Fibroblast of lung (primary cell): ENCODE measurements around the gene PSMB5. TPM values are rescaled to one million over a fixed set of nuclear protein-coding genes. Genes with fewer than 3 reads are reported as not detected.
A peak's percentile ranks its signal among the peaks of the same experiment; 100 is the strongest.

Experiments
- DNase-seq, 2 donors: peaks; one replicate each; pipeline versions ENCODE4 v3.0.0 to v3.0.0-alpha.2; 2010; ENCODE audit warnings: low read depth in 2 of 2
- H2AFZ ChIP-seq: 2 replicates; pipeline ENCODE4 v1.5.1; 2012; ENCODE audit warnings: low read length, control low read depth, inconsistent platforms
- H3K27ac ChIP-seq: 2 replicates; pipeline ENCODE4 v1.5.1; 2011; ENCODE audit warnings: low read length, control low read depth; ENCODE audit not compliant: insufficient read depth
- H3K27me3 ChIP-seq: 2 replicates; pipeline ENCODE4 v1.5.1; 2011; ENCODE audit warnings: mild to moderate bottlenecking, low read length; ENCODE audit not compliant: control insufficient read depth, insufficient read depth
- H3K36me3 ChIP-seq: 2 replicates; pipeline ENCODE4 v1.5.1; 2011; ENCODE audit warnings: low read length; ENCODE audit not compliant: control insufficient read depth, insufficient read depth
- H3K4me1 ChIP-seq: 2 replicates; pipeline ENCODE4 v1.5.1; 2011; ENCODE audit warnings: low read length; ENCODE audit not compliant: control insufficient read depth, insufficient read depth; ENCODE audit errors: extremely low read depth
- H3K4me2 ChIP-seq: 2 replicates; pipeline ENCODE4 v1.5.1; 2011; ENCODE audit warnings: low read length, control low read depth; ENCODE audit not compliant: insufficient read depth; ENCODE audit errors: extremely low read depth
- H3K4me3 ChIP-seq, 4 experiments: fragments of 200-600 bp in 1 of 4; sonication (generic) in 1 of 4; replicated peaks in 1 of 4; 2 replicates each; pipeline ENCODE4 v1.5.1; 2011 to 2016; ENCODE audit warnings: low read length in 4 of 4, low read depth in 3 of 4, mild to moderate bottlenecking in 3 of 4, control low read depth in 2 of 4, inconsistent platforms in 1 of 4, mixed read lengths in 1 of 4; ENCODE audit not compliant: insufficient read depth in 1 of 4; ENCODE audit errors: control extremely low read depth in 1 of 4
- H3K79me2 ChIP-seq: 2 replicates; pipeline ENCODE4 v1.5.1; 2012; ENCODE audit warnings: mild to moderate bottlenecking, low read length, inconsistent platforms; ENCODE audit not compliant: control insufficient read depth, insufficient read depth
- H3K9ac ChIP-seq: 2 replicates; pipeline ENCODE4 v1.5.1; 2011; ENCODE audit warnings: mild to moderate bottlenecking, low read length, control low read depth; ENCODE audit not compliant: insufficient read depth
- H3K9me3 ChIP-seq: 2 replicates; pipeline ENCODE4 v1.5.1; 2012; ENCODE audit warnings: low read depth, low read length; ENCODE audit not compliant: control insufficient read depth, insufficient read depth
- H4K20me1 ChIP-seq: 2 replicates; pipeline ENCODE4 v1.5.1; 2011; ENCODE audit warnings: low read length; ENCODE audit not compliant: control insufficient read depth, insufficient read depth; ENCODE audit errors: extremely low read depth
- EZH2 ChIP-seq: IDR thresholded peaks from 2 replicates; pipeline ENCODE4 v1.5.1; 2012; ENCODE audit warnings: low read length, control low read depth, mild to moderate bottlenecking; ENCODE audit errors: missing control alignments
- polyA plus RNA-seq, 2 donors: library from polyadenylated mRNA; depleted of rRNA in 1 of 2; stranded (reverse) in 1 of 2; unstranded in 1 of 2; fragments of >200 nt; gene quantifications; 2 replicates each; pipeline ENCODE4 v1.2.1, GENCODE V29; 2011 to 2012; ENCODE audit warnings: missing spikeins in 1 of 2
- total RNA-seq: library from RNA; depleted of rRNA; stranded (reverse); fragments of >200 nt; gene quantifications from 2 replicates; pipeline ENCODE4 v1.2.1, GENCODE V29; 2014
- TF ChIP-seq, protein P1 (sequence below), 2 donors: IDR thresholded peaks in 1 of 2; conservative IDR thresholded peaks in 1 of 2; 1 replicate in 1 of 2; 2 replicates in 1 of 2; pipeline ENCODE4 v1.5.1; 2011 to 2012; ENCODE audit warnings: low read length in 2 of 2, control low read depth in 1 of 2, inconsistent platforms in 1 of 2, low read depth in 1 of 2, mild to moderate bottlenecking in 1 of 2

PSMB5 gene
- total and polyA plus RNA-seq, 2 donors (not counting 1 experiment from before 2014, with no cell fraction given), result 166 to 237 TPM

DNA sequence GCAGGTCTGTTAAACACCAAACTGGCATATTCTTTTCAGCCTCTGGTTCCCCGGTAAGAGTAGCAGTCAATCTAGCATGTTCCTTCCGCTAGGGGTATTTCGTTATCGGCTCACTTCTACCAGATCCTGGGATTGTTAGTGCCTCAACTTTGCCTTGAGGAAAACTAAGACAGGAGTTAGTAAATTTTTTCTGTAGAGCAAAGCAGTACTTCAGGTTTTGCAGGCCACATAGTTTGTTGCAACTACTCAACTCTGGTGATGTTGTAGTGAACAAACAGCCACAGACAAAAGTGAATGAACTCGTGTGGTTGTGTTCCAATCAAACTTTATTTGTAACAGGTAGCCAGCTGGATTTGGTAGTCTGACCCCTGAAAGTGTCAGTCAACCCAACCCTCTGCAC lies 28.9 kb upstream of the PSMB5 start:
- Histone ChIP-seq H3K79me2 (peaks cover 40% of the 10 kb centered on the region), H3K27ac (no peak overlapping the region), H3K27me3 (no peaks in the 10 kb centered on the region), H4K20me1 (no peaks in the 10 kb centered on the region), H3K36me3 (peaks cover 48% of the 10 kb centered on the region), H3K9ac (no peak overlapping the region), H3K9me3 (no peaks in the 10 kb centered on the region), H3K4me1 (peaks cover 19% of the 10 kb centered on the region), H3K4me2 (no peak overlapping the region), H3K4me3 (no peak overlapping the region), H2AFZ (no peak overlapping the region)
- TF ChIP-seq EZH2, result no peak
- TF ChIP-seq, protein P1, sequence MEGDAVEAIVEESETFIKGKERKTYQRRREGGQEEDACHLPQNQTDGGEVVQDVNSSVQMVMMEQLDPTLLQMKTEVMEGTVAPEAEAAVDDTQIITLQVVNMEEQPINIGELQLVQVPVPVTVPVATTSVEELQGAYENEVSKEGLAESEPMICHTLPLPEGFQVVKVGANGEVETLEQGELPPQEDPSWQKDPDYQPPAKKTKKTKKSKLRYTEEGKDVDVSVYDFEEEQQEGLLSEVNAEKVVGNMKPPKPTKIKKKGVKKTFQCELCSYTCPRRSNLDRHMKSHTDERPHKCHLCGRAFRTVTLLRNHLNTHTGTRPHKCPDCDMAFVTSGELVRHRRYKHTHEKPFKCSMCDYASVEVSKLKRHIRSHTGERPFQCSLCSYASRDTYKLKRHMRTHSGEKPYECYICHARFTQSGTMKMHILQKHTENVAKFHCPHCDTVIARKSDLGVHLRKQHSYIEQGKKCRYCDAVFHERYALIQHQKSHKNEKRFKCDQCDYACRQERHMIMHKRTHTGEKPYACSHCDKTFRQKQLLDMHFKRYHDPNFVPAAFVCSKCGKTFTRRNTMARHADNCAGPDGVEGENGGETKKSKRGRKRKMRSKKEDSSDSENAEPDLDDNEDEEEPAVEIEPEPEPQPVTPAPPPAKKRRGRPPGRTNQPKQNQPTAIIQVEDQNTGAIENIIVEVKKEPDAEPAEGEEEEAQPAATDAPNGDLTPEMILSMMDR (conservative IDR thresholded peaks at IDR 0.05 in 1 of 2, IDR thresholded peaks at IDR 0.05 in 1 of 2; ENCODE audit: low read depth in 1 of 2, low read length in 2 of 2), result no peak
- DNase-seq, result no peak

GRCh38 chr14:23062002-23062401 lies 27.3 kb upstream of the PSMB5 start:
- no peak overlapping the region for H3K4me3 ChIP-seq
- peaks cover 37% of the 10 kb centered on the region for H3K36me3 ChIP-seq
- peak overlapping the region; percentile 28 for H3K4me2 ChIP-seq
- H2AFZ ChIP-seq, result no peak overlapping the region
- H4K20me1 ChIP-seq, result no peaks in the 10 kb centered on the region
- no peaks in the 10 kb centered on the region for H3K27me3 ChIP-seq
- no peaks in the 10 kb centered on the region for H3K9me3 ChIP-seq
- peak; percentile 94 to 95 for DNase-seq
- TF ChIP-seq, protein P1 (conservative IDR thresholded peaks at IDR 0.05 in 1 of 2, IDR thresholded peaks at IDR 0.05 in 1 of 2; ENCODE audit: low read depth in 1 of 2, low read length in 2 of 2), result no peak
- TF ChIP-seq EZH2, result no peak
- H3K27ac ChIP-seq, result peak overlapping the region; percentile 41
- peaks cover 15% of the 10 kb centered on the region for H3K4me1 ChIP-seq
- H3K9ac ChIP-seq, result no peak overlapping the region
- peaks cover 25% of the 10 kb centered on the region for H3K79me2 ChIP-seq

- Histone ChIP-seq H3K9ac (no peak overlapping the region), H3K4me2 (no peak overlapping the region), H3K9me3 (no peaks in the 10 kb centered on the region), H3K4me3 (no peak overlapping the region), H3K27me3 (no peaks in the 10 kb centered on the region), H3K79me2 (peaks cover 14% of the 10 kb centered on the region), H3K4me1 (peaks cover 25% of the 10 kb centered on the region), H3K36me3 (peaks cover 31% of the 10 kb centered on the region), H4K20me1 (no peaks in the 10 kb centered on the region), H3K27ac (peak overlapping the region; percentile 26), H2AFZ (no peak overlapping the region)
- no peak for DNase-seq
- TF ChIP-seq, protein P1 (conservative IDR thresholded peaks at IDR 0.05 in 1 of 2, IDR thresholded peaks at IDR 0.05 in 1 of 2; ENCODE audit: low read depth in 1 of 2, low read length in 2 of 2), result no peak
- no peak for TF ChIP-seq EZH2
Measured at GRCh38 chr14:23060536-23061260, 26.0 kb upstream of the PSMB5 start.
